GM12878 (cell line): ENCODE measurements around the gene CBFA2T3.

Source experiments
- JUND ChIP-seq: IDR thresholded peaks from 2 replicates; pipeline ENCODE4 v1.6.1; 2012; ENCODE audit warnings: low read depth, mild to moderate bottlenecking, low read length, improper control_type of control experiment, moderate library complexity
- SPI1 ChIP-seq: IDR thresholded peaks from 2 replicates; pipeline ENCODE4 v1.6.1; 2011; ENCODE audit warnings: low read depth, mild to moderate bottlenecking, low read length, moderate library complexity, borderline replicate concordance; ENCODE audit not compliant: insufficient read depth
- ZNF274 ChIP-seq: IDR thresholded peaks from one replicate; pipeline ENCODE4 v1.8.0; 2011; ENCODE audit not compliant: insufficient read length, insufficient read depth
- TF ChIP-seq, protein P1 (sequence below), 3 experiments: IDR thresholded peaks in 2 of 3; conservative IDR thresholded peaks in 1 of 3; 2 replicates each; pipeline ENCODE4 v1.5.1; 2011; ENCODE audit warnings: low read depth in 3 of 3, low read length in 3 of 3, mild to moderate bottlenecking in 3 of 3, control low read depth in 2 of 3, moderate library complexity in 2 of 3, inconsistent platforms in 1 of 3, mixed read lengths in 1 of 3; ENCODE audit not compliant: control insufficient read depth in 2 of 3, insufficient read depth in 1 of 3; ENCODE audit errors: extremely low read depth in 1 of 3
- TF ChIP-seq, protein P2 (sequence below): fragments of 450-650 bp; IDR thresholded peaks from 2 replicates; pipeline ENCODE4 v1.6.1; 2017; ENCODE audit warnings: borderline replicate concordance

DNA sequence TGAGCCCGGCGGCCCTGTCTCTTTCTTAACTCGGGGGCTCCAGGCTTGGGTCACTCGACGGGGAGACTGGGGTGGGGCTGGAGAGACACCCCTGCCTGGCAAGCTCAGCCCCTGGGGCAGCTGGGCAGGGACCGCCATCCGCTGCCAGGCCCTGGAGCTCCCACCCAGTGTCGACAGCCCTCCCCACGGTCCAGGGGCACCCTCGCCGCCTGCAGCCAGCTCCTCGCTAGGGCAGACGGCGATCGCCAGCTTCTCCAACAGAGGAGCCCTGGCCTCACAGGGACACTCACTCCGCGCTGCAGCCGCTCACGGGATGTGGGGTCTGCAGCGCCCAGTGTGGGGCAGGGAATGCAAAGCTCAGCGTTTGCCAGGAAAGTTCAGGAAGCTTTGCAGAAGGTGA lies 149.3 kb downstream of the CBFA2T3 start:
- TF ChIP-seq, protein P1, sequence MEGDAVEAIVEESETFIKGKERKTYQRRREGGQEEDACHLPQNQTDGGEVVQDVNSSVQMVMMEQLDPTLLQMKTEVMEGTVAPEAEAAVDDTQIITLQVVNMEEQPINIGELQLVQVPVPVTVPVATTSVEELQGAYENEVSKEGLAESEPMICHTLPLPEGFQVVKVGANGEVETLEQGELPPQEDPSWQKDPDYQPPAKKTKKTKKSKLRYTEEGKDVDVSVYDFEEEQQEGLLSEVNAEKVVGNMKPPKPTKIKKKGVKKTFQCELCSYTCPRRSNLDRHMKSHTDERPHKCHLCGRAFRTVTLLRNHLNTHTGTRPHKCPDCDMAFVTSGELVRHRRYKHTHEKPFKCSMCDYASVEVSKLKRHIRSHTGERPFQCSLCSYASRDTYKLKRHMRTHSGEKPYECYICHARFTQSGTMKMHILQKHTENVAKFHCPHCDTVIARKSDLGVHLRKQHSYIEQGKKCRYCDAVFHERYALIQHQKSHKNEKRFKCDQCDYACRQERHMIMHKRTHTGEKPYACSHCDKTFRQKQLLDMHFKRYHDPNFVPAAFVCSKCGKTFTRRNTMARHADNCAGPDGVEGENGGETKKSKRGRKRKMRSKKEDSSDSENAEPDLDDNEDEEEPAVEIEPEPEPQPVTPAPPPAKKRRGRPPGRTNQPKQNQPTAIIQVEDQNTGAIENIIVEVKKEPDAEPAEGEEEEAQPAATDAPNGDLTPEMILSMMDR (IDR thresholded peaks at IDR 0.05 in 2 of 3, conservative IDR thresholded peaks at IDR 0.05 in 1 of 3; ENCODE audit: control insufficient read depth in 2 of 3, extremely low read depth in 1 of 3, insufficient read depth in 1 of 3, low read depth in 3 of 3, low read length in 3 of 3), result no peak
- TF ChIP-seq ZNF274 (no peak), JUND (no peak), SPI1 (no peak)
- TF ChIP-seq, protein P2, sequence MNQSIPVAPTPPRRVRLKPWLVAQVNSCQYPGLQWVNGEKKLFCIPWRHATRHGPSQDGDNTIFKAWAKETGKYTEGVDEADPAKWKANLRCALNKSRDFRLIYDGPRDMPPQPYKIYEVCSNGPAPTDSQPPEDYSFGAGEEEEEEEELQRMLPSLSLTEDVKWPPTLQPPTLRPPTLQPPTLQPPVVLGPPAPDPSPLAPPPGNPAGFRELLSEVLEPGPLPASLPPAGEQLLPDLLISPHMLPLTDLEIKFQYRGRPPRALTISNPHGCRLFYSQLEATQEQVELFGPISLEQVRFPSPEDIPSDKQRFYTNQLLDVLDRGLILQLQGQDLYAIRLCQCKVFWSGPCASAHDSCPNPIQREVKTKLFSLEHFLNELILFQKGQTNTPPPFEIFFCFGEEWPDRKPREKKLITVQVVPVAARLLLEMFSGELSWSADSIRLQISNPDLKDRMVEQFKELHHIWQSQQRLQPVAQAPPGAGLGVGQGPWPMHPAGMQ, result no peak
